ENCODE data around the gene AUTS2.

DNA sequence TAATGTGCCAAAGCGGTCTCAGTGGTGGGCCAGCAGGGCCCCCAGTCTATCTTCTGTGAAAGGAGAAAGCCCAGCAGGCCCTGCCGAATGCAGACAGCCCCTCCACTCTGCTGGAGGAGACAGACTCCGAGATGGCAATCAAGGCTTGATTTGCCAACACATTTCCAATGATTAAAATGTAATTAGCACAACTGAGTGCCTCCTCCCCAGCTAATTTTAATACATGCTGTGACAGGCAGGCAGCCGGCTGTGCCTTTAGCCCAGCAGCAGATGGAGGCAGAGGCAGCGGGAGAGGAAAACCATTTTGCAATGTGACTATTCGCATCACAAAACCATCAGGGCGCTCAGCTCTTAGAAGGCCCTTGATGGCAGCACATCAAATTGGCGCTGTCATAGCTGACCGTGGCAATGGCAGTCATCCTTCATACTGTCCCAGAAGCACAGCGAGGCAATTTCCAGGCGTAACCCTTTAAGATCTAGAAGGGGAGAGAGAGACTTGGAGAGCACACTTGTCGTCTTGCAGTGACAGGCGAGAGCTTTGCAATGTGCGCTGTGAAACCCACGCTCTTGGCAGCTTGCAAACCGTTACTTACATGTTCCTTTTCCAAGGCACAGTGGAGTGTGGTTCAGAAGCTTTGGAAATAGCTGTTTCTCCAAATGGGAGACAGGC lies 818.8 kb downstream of the AUTS2 start:
- no peak for TF ChIP-seq SP1 (IDR thresholded peaks at IDR 0.05)
- TF ChIP-seq, protein P1, sequence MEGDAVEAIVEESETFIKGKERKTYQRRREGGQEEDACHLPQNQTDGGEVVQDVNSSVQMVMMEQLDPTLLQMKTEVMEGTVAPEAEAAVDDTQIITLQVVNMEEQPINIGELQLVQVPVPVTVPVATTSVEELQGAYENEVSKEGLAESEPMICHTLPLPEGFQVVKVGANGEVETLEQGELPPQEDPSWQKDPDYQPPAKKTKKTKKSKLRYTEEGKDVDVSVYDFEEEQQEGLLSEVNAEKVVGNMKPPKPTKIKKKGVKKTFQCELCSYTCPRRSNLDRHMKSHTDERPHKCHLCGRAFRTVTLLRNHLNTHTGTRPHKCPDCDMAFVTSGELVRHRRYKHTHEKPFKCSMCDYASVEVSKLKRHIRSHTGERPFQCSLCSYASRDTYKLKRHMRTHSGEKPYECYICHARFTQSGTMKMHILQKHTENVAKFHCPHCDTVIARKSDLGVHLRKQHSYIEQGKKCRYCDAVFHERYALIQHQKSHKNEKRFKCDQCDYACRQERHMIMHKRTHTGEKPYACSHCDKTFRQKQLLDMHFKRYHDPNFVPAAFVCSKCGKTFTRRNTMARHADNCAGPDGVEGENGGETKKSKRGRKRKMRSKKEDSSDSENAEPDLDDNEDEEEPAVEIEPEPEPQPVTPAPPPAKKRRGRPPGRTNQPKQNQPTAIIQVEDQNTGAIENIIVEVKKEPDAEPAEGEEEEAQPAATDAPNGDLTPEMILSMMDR (IDR thresholded peaks at IDR 0.05; ENCODE audit: low read depth, low read length, missing input control): no peak
- TF ChIP-seq, protein P2, sequence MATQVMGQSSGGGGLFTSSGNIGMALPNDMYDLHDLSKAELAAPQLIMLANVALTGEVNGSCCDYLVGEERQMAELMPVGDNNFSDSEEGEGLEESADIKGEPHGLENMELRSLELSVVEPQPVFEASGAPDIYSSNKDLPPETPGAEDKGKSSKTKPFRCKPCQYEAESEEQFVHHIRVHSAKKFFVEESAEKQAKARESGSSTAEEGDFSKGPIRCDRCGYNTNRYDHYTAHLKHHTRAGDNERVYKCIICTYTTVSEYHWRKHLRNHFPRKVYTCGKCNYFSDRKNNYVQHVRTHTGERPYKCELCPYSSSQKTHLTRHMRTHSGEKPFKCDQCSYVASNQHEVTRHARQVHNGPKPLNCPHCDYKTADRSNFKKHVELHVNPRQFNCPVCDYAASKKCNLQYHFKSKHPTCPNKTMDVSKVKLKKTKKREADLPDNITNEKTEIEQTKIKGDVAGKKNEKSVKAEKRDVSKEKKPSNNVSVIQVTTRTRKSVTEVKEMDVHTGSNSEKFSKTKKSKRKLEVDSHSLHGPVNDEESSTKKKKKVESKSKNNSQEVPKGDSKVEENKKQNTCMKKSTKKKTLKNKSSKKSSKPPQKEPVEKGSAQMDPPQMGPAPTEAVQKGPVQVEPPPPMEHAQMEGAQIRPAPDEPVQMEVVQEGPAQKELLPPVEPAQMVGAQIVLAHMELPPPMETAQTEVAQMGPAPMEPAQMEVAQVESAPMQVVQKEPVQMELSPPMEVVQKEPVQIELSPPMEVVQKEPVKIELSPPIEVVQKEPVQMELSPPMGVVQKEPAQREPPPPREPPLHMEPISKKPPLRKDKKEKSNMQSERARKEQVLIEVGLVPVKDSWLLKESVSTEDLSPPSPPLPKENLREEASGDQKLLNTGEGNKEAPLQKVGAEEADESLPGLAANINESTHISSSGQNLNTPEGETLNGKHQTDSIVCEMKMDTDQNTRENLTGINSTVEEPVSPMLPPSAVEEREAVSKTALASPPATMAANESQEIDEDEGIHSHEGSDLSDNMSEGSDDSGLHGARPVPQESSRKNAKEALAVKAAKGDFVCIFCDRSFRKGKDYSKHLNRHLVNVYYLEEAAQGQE (IDR thresholded peaks at IDR 0.05): no peak
